Panc1 (cell line): Measurements from ENCODE around the gene AGBL1. TPM values are rescaled to one million over a fixed set of nuclear protein-coding genes. Genes with fewer than 3 reads are reported as not detected.

Source experiments
- ATAC-seq: fragments of 200-7000 bp; cut with Tn5 transposase; 2 replicates; pipeline ENCODE4 v1.9.1; 2020; ENCODE audit warnings: mild to moderate bottlenecking, moderate library complexity
- BruUV-seq: library from RNA; stranded (reverse); fragments of 400-500 nt; replicated peaks from 2 replicates; lab custom pipeline; 2021; lab: Mats Ljungman, UMichigan
- CTCF ChIA-PET: fragments of 300-600 bp; sonication (Branson Sonifier 250); formaldehyde crosslinking; loops from one replicate; lab custom pipeline; 2022; ENCODE audit warnings: antibody characterized with exemption; lab: Charles Lee
- POLR2A ChIA-PET: fragments of 300-600 bp; sonication (Branson Sonifier 250); formaldehyde crosslinking; loops from one replicate; lab custom pipeline; 2022; ENCODE audit warnings: antibody characterized with exemption; lab: Charles Lee
- DNase-seq: peaks from one replicate; pipeline ENCODE4 v3.0.0-alpha.2; 2010; ENCODE audit warnings: low read depth, low spot score
- H3K27ac ChIP-seq: 2 replicates; pipeline ENCODE4 v1.5.1; 2011; ENCODE audit warnings: mild to moderate bottlenecking, low read length, inconsistent platforms
- H3K27me3 ChIP-seq: fragments of 200-500 bp; sonication (Bioruptor generic); 2 replicates; pipeline ENCODE4 v1.6.0; 2014; ENCODE audit warnings: low read length, inconsistent platforms; ENCODE audit not compliant: control insufficient read depth, insufficient read depth
- H3K36me3 ChIP-seq: fragments of 200-500 bp; sonication (Bioruptor generic); 2 replicates; pipeline ENCODE4 v1.5.1; 2014; ENCODE audit warnings: inconsistent platforms, mild to moderate bottlenecking, low read length, moderate library complexity; ENCODE audit not compliant: control insufficient read depth, insufficient read depth
- H3K4me1 ChIP-seq: 2 replicates; pipeline ENCODE4 v1.5.1; 2011; ENCODE audit warnings: inconsistent platforms, mild to moderate bottlenecking, low read length, moderate library complexity; ENCODE audit not compliant: control insufficient read depth, insufficient read depth
- H3K4me3 ChIP-seq, 2 experiments: 2 replicates each; pipeline ENCODE4 v1.5.1; 2011 to 2012; ENCODE audit warnings: low read depth in 2 of 2, low read length in 2 of 2, mild to moderate bottlenecking in 2 of 2, inconsistent platforms in 1 of 2, moderate library complexity in 1 of 2
- H3K9me3 ChIP-seq: fragments of 200-500 bp; sonication (Bioruptor generic); 2 replicates; pipeline ENCODE4 v1.5.1; 2014; ENCODE audit warnings: low read depth, mild to moderate bottlenecking, inconsistent platforms, low read length, moderate library complexity; ENCODE audit not compliant: control insufficient read depth, insufficient read depth
- CTCF ChIP-seq: fragments of 450-650 bp; IDR thresholded peaks from 2 replicates; pipeline ENCODE4 v1.5.1; 2017; ENCODE audit warnings: mild to moderate bottlenecking
- POLR2AphosphoS5 ChIP-seq: IDR thresholded peaks from 2 replicates; pipeline ENCODE4 v1.6.1; 2012; ENCODE audit warnings: mild to moderate bottlenecking, low read depth, low read length, moderate library complexity
- REST ChIP-seq, 2 experiments: IDR thresholded peaks; 2 replicates each; pipeline ENCODE4 v1.6.1; 2011 to 2012; ENCODE audit warnings: low read depth in 2 of 2, control low read depth in 1 of 2, low read length in 1 of 2, mild to moderate bottlenecking in 1 of 2, moderate library complexity in 1 of 2; ENCODE audit not compliant: insufficient read depth in 1 of 2
- SIN3A ChIP-seq: IDR thresholded peaks from 2 replicates; pipeline ENCODE4 v1.6.1; 2012; ENCODE audit warnings: low read depth, mild to moderate bottlenecking, low read length, moderate library complexity, borderline replicate concordance; ENCODE audit not compliant: insufficient read depth
- TCF7L2 ChIP-seq: IDR thresholded peaks from 2 replicates; pipeline ENCODE4 v1.6.1; 2011; ENCODE audit warnings: mild to moderate bottlenecking, low read depth, low read length, inconsistent platforms
- in situ Hi-C: cut with HindIII; loops from 2 replicates; pipeline ENCODE4 v1.10.0; 2016; ENCODE audit warnings: low sequenced_read_pairs, low pct_unique_long_range_greater_than_20kb
- intact Hi-C: fragments of 100-400 bp; cut with micrococcal nuclease; formaldehyde crosslinking; loops from one replicate; pipeline ENCODE4 v1.10.0; 2022; ENCODE audit not compliant: unreplicated experiment
- total RNA-seq: library from RNA; stranded (reverse); gene quantifications from one replicate; pipeline ENCODE4 v1.2.1, GENCODE V29; 2021; ENCODE audit not compliant: unreplicated experiment

Gene AGBL1
- total RNA-seq, 1 experiment from 2014 or later: not detected

DNA sequence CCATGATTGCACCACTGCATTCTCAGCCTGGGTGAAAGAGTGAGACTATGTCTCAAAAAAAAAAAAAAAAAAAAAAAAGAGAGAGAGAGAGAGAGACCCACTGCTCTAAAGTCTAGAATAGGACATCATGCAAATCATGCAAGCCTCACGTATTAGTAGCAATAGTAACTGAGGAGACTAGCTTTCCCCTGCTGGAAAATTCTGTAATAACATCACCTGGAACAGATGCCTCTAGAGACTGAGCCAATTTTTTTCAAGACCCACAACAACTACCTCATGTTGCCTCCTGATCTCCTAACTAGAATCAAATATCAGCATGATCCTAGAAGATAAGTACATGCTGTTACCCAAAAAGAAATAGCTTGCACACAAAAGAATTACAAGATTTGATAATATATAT, 461.9 kb downstream of the AGBL1 start:
- TF ChIP-seq REST (IDR thresholded peaks at IDR 0.05; ENCODE audit: insufficient read depth in 1 of 2, low read depth in 2 of 2, low read length in 1 of 2) (no peak), SIN3A (no peak), POLR2AphosphoS5 (no peak), TCF7L2 (no peak), CTCF (no peak)
- Histone ChIP-seq H3K36me3 (no peaks in the 10 kb centered on the region), H3K27me3 (no peaks in the 10 kb centered on the region), H3K27ac (no peak overlapping the region), H3K4me3 (no peak overlapping the region), H3K4me1 (no peaks in the 10 kb centered on the region), H3K9me3 (no peaks in the 10 kb centered on the region)
- no TSS peak for BruUV-seq
- CTCF ChIA-PET: no interaction called here
- in situ Hi-C loops (no loop called here), intact Hi-C loops (no loop called here)
- DNase-seq: no peak
- ATAC-seq: no peak
- POLR2A ChIA-PET: no interaction called here

- H3K27me3 ChIP-seq: no peaks in the 10 kb centered on the region
- ChIA-PET CTCF (no interaction called here), POLR2A (no interaction called here)
- TF ChIP-seq REST (IDR thresholded peaks at IDR 0.05; ENCODE audit: insufficient read depth in 1 of 2, low read depth in 2 of 2, low read length in 1 of 2) (no peak), TCF7L2 (no peak), SIN3A (no peak), CTCF (no peak), POLR2AphosphoS5 (no peak)
- intact Hi-C loops (no loop called here), in situ Hi-C loops (no loop called here)
- no peak overlapping the region for H3K4me3 ChIP-seq
- DNase-seq: no peak
- no peaks in the 10 kb centered on the region for H3K4me1 ChIP-seq
- no peaks in the 10 kb centered on the region for H3K36me3 ChIP-seq
- H3K9me3 ChIP-seq: no peaks in the 10 kb centered on the region
- BruUV-seq: no TSS peak
- ATAC-seq: no peak
- no peak overlapping the region for H3K27ac ChIP-seq
Observed at GRCh38 chr15:86550075-86550474, 470.4 kb downstream of the AGBL1 start.
